ENCODE measurements around the gene WDR53. TPM values are rescaled to one million over a fixed set of nuclear protein-coding genes. Genes with fewer than 3 reads are reported as not detected.
A peak's percentile ranks its signal among the peaks of the same experiment; 100 is the strongest.
"Not testable (repeated sequence)": the region's sequence is repeated elsewhere in the genome, so short reads cannot be mapped to it uniquely, and the experiment has no call there.

Gene WDR53
- total RNA-seq, 1 donor from 2014 or later = 13.4 TPM

DNA sequence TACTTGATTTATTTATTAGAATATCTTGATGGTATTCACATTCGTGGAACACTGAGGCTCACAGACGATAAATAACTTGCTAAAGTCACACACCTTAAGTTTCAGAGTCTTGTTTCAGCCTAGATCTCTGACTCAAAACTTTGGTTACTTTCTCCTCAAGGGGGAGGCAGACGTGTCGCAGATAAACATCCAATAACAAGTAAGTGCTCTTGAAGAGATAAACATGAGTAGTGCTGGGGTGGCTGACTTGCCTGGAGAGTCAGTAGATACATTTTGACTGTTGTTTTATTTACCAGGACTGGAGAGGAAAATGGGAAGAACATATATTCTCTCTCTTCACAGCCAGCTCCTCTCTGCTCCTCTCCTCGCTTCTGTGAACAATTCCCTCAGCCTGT lies 31.4 kb upstream of the WDR53 start:
- Mint-ChIP-seq H3K4me3 (no peak overlapping the region), H3K27me3 (ENCODE audit: low read depth) (no peaks in the 10 kb centered on the region), H3K27ac (no peak overlapping the region), H3K9me3 (no peaks in the 10 kb centered on the region), H3K36me3 (no peaks in the 10 kb centered on the region), H3K4me1 (peaks cover 8% of the 10 kb centered on the region)
- DNase-seq (ENCODE audit: low spot score in 2 of 2, unreplicated experiment in 2 of 2) = no peak
- TF ChIP-seq, protein P1, sequence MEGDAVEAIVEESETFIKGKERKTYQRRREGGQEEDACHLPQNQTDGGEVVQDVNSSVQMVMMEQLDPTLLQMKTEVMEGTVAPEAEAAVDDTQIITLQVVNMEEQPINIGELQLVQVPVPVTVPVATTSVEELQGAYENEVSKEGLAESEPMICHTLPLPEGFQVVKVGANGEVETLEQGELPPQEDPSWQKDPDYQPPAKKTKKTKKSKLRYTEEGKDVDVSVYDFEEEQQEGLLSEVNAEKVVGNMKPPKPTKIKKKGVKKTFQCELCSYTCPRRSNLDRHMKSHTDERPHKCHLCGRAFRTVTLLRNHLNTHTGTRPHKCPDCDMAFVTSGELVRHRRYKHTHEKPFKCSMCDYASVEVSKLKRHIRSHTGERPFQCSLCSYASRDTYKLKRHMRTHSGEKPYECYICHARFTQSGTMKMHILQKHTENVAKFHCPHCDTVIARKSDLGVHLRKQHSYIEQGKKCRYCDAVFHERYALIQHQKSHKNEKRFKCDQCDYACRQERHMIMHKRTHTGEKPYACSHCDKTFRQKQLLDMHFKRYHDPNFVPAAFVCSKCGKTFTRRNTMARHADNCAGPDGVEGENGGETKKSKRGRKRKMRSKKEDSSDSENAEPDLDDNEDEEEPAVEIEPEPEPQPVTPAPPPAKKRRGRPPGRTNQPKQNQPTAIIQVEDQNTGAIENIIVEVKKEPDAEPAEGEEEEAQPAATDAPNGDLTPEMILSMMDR (IDR thresholded peaks at IDR 0.05; ENCODE audit: unreplicated experiment) = no peak

DNA sequence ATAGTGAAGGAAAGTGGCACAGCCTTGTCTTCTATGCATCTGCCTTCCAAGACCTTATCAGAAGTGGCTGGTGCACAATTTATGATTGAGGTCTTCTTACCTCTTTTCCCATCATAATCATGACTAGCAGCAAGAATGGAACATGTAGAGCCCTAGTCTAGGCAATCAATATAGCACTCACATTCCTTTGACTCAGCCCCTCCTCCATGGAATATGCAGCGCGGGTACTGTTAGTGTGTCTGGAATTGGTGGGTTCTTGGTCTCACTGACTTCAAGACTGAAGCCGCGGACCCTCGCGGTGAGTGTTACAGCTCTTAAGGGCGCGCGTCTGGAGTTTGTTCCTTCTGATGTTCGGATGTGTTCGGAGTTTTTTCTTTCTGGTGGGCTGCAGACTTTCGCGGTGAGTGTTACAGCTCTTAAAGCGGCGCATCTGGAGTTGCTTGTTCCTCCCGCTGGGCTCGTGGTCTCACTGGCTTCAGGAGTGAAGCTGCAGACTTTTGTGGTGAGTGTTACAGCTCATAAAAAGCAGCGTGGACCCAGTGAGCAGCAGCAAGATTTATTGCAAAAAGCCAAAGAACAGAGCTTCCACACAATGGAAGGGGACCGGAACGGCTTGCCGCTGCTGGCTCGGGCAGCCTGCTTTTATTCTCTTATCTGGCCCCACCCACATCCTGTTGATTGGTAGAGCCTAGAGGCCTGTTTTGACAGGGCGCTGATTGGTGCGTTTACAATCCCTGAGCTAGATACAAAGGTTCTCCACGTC lies 29.8 kb upstream of the WDR53 start:
- H3K4me1 Mint-ChIP-seq; H3K27me3 Mint-ChIP-seq (ENCODE audit: low read depth); H3K36me3 Mint-ChIP-seq; DNase-seq (ENCODE audit: low spot score in 2 of 2, unreplicated experiment in 2 of 2); H3K27ac Mint-ChIP-seq; H3K9me3 Mint-ChIP-seq: not testable (repeated sequence)
- H3K4me3 Mint-ChIP-seq = peak overlapping the region; percentile 35

- H3K9me3 Mint-ChIP-seq = no peaks in the 10 kb centered on the region
- H3K4me1 Mint-ChIP-seq = peaks cover 5% of the 10 kb centered on the region
- no peaks in the 10 kb centered on the region for H3K27me3 Mint-ChIP-seq (ENCODE audit: low read depth)
- H3K4me3 Mint-ChIP-seq = no peak overlapping the region
- H3K36me3 Mint-ChIP-seq = no peaks in the 10 kb centered on the region
- TF ChIP-seq, protein P1 (IDR thresholded peaks at IDR 0.05; ENCODE audit: unreplicated experiment) = no peak
- DNase-seq (ENCODE audit: low spot score in 2 of 2, unreplicated experiment in 2 of 2) = no peak
- no peak overlapping the region for H3K27ac Mint-ChIP-seq
Observed at GRCh38 chr3:196596355-196596754, 28.0 kb upstream of the WDR53 start.

GRCh38 chr3:196590279-196590678 lies 21.9 kb upstream of the WDR53 start:
- Mint-ChIP-seq H3K4me1 (no peaks in the 10 kb centered on the region), H3K9me3 (no peaks in the 10 kb centered on the region), H3K36me3 (peaks cover 8% of the 10 kb centered on the region), H3K4me3 (no peak overlapping the region), H3K27me3 (ENCODE audit: low read depth) (no peaks in the 10 kb centered on the region), H3K27ac (no peak overlapping the region)
- TF ChIP-seq, protein P1 (IDR thresholded peaks at IDR 0.05; ENCODE audit: unreplicated experiment) = no peak
- no peak for DNase-seq (ENCODE audit: low spot score in 2 of 2, unreplicated experiment in 2 of 2)

- H3K9me3 Mint-ChIP-seq = no peaks in the 10 kb centered on the region
- H3K36me3 Mint-ChIP-seq = peaks cover 29% of the 10 kb centered on the region
- DNase-seq (ENCODE audit: low spot score in 2 of 2, unreplicated experiment in 2 of 2) = no peak
- no peaks in the 10 kb centered on the region for H3K4me1 Mint-ChIP-seq
- H3K27ac Mint-ChIP-seq = no peak overlapping the region
- no peaks in the 10 kb centered on the region for H3K27me3 Mint-ChIP-seq (ENCODE audit: low read depth)
- TF ChIP-seq, protein P1 (IDR thresholded peaks at IDR 0.05; ENCODE audit: unreplicated experiment) = no peak
- no peak overlapping the region for H3K4me3 Mint-ChIP-seq
Observed at GRCh38 chr3:196585044-196585757, 16.8 kb upstream of the WDR53 start.

GRCh38 chr3:196572389-196572788 lies 4.0 kb upstream of the WDR53 start:
- TF ChIP-seq, protein P1 (IDR thresholded peaks at IDR 0.05; ENCODE audit: unreplicated experiment) = no peak
- Mint-ChIP-seq H3K27me3 (ENCODE audit: low read depth) (no peaks in the 10 kb centered on the region), H3K4me3 (no peak overlapping the region), H3K36me3 (no peaks in the 10 kb centered on the region), H3K4me1 (peaks cover 15% of the 10 kb centered on the region), H3K9me3 (no peaks in the 10 kb centered on the region), H3K27ac (no peak overlapping the region)
- no peak for DNase-seq (ENCODE audit: low spot score in 2 of 2, unreplicated experiment in 2 of 2)

GRCh38 chr3:196570332-196570731 lies 2.0 kb upstream of the WDR53 start:
- not testable (repeated sequence) for H3K9me3 Mint-ChIP-seq

More at GRCh38 chr3:196570332-196570731, 2.0 kb upstream of the WDR53 start:
- not testable (repeated sequence) for DNase-seq (ENCODE audit: low spot score in 2 of 2, unreplicated experiment in 2 of 2); H3K36me3 Mint-ChIP-seq; H3K27ac Mint-ChIP-seq; H3K27me3 Mint-ChIP-seq (ENCODE audit: low read depth)
- Mint-ChIP-seq H3K4me3 (peak overlapping the region; percentile 7), H3K4me1 (peaks cover 22% of the 10 kb centered on the region)

Measured in mesothelial cell of epicardium (in vitro differentiated cells).